Fibroblast of skin of left quadriceps (primary cell): ENCODE results near the gene STOM.

Source experiments
- DNase-seq, 2 experiments: peaks; one replicate each; pipeline ENCODE4 v3.0.0-alpha.2; 2013; ENCODE audit warnings: low read depth in 2 of 2

Gene STOM

DNA sequence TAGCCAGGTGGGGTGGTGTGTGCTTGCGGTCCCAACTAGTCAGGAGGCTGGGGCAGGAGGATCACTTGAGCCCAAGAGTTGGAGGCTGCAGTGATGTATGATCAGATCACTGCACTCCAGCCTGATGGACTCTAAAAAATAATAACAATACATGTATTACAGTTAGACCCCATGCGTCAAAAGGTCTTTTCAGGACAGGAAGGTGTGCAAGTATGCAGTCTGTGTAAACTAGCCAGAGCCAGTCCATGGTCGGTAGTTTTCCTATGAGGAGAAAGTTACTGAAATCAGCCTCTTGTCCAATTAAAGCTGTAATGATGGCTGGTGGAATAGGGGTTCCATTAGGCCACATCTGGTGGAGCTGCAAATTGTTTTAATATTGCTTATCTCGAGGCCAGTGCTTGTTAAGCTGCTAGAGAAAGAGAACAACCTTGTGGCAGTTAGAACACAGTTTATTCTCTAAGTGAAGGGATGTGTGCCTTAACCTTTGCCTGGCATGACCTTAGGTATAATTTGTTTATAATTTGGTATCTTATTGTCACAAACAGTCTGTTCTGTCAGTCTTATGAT is 1.5 kb upstream of the STOM start:
- no peak for DNase-seq

DNA sequence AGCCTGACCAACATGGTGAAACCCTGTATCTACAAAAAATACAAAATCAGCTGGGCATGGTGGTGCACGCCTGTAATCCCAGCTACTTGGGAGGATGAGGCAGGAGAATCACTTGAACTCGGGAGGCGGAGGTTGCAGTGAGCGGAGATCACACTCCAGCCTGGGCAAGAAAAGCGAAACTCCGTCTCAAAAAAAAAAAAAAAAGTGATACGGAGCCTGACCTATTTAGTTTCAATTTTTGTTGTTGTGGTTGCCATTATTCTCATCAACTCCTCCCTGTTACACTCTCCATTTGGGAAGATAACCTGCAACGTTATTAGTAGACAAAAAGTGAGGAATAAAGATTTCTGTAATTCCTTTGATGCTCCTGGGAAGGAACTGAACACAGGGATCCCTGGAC is 1.3 kb downstream of the STOM start:
- DNase-seq, result no peak

DNA sequence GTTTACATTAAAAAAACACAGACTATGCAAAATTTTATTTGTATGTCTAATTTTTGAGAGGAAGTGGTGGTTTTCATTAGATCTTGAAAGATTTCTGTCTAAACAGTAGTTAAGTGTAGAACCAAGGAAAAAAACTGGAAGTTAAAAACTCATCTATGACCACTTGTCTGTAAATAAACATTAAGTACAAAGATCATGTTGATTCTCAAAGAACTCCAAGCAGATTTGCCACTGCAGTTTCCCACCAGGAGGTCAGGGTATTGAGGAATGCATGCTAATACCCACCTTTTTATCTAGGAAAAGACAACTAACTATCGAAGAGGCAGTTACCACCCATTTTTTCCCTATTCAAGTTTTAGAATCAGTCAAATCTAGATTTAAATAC is 1.9 kb downstream of the STOM start:
- no peak for DNase-seq

DNA sequence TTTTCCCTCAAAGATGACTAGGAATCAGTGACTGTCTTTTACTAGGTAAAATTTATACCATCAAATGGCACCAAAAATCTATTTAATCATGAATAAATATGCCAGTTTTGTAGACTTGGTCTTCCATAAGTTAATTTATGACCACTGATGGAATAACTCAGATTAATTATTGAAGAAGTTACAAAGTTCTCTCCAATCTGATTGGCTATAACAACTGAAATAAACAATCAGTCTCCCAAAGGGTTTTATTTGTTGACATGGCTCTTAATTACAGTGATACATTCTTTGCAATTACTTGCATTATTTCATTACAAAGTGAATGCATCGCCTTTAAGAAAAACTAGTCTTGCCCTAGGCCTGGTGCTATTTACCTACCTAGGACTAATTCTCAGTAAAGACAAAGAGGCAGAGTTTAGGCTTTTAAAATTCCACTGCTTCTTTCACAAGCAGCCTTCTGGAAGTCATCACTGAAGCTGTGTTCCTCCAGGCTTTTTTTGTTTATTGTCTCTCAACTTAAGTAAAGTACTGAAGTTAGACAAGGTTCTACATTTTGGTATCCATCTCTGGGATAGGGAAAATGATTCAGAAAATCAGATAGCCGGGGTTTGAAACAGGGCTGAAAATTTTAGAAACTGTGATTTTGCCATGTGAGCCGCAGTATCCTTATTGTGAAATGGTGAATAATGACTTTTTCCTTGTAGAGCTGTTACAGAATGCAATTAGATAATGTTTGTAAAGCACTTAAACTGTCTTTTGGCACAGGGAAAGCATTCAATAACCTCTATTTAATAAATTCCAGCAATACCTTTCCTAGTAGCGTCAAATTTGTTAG is 2.5 kb downstream of the STOM start:
- DNase-seq, result peak in 1 of 2 experiments; percentile 41

DNA sequence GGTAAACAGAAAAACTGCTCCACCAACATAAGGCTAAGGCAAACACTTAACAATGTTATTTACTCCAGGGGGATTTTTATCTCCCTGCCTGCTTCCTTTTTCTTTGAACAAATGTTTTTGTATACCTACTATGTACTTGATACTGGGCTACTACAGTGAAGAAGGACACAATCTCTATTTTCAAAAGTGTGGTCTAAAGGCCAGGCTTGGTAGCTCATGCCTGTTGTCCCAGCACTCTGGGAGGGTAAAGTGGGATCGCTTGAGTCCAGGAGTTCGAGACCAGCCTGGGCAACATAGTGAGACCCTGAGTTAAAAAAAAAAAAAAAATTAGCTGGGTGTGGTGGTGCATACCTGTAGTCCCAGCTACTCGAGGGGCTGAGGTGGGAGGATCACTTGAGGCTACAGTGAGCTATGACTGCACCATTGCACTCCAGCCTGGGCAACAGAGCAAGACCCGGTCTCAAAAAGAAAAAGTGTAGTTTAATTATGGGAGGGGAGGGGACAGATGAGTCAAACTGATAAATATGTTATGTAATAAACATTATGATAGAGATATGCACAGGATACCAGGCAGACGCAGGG is 3.3 kb downstream of the STOM start:
- no peak for DNase-seq

DNA sequence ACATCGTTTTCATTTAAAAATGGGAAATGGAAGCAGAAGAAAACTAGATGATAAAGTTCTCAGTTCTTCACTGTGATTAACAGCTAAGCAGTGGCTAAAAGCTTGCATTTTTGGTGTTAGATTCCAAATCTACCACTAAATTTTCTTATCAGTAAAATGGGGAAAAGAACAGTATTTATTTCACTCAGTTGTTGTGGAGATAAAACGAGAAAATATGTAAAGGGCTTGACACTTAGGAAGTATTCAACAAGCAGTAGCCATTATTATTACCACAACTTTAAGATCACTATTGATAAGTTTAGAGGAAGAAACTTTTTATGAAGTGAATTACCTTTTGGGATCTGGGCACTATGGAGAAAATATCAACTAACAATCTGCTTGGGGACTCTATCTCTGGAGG is 4.5 kb downstream of the STOM start:
- no peak for DNase-seq

DNA sequence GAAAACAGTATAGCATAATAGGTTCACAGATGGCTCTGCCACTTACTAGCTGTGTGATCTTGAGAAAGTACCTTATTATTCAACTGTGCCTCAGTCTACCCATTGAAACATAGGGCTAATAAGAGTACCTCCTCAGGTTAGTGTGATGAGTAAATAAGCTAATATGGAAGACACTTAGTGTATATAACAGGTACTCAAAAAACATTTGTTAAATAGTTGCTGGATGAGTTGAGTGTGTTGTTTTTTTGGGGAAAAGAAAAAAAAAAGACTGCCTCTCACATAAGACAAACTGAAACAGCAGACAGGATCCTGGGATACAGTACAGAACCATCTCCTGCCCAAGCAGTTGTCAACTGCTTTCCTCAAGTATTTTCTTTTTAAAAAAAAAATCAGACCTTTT is 5.2 kb downstream of the STOM start:
- DNase-seq, result no peak

- no peak for DNase-seq
Measured at GRCh38 chr9:121364077-121364476, 6.0 kb downstream of the STOM start.

- no peak for DNase-seq
Measured at GRCh38 chr9:121363622-121363961, 6.5 kb downstream of the STOM start.

DNA sequence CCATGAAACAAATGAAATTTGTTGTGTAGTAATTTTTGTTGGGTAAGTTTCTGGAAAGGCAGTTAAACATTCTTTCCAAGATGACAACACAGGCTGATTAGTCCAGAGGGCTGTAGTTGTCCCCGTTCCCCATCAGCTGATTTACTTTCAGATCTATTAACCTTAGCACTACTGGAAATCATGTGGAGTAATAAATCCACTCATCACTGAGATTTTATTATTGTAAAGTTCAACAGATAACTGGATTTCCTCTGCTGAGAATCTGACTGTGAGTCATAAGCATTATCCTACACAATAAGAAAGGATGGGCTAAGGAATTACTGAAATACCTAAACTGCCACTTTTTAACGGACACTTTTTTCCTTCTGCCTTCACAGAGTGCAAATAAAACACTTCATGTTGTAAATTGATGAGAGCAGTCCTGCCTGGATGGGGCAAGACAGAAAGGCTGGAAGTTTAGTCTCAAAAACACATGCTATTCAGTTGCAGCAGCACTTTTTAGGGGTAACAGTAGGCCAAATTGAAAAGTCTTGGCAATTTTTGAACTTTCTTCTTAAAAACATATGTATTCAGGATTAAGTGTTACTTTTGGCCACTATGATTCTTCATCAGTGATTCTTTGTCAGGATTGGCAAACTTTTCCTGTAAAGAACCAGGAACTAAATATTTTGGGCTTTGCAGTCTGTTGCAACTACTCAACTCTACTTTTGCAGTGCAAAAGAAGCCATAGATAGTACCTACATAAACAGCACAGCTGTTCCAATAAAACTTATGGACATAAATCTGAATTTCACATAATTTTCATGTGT is 7.0 kb downstream of the STOM start:
- peak; percentile 96 for DNase-seq

GRCh38 chr9:121360601-121361374 is 9.3 kb downstream of the STOM start:
- peak; percentile 73 to 78 for DNase-seq

DNA sequence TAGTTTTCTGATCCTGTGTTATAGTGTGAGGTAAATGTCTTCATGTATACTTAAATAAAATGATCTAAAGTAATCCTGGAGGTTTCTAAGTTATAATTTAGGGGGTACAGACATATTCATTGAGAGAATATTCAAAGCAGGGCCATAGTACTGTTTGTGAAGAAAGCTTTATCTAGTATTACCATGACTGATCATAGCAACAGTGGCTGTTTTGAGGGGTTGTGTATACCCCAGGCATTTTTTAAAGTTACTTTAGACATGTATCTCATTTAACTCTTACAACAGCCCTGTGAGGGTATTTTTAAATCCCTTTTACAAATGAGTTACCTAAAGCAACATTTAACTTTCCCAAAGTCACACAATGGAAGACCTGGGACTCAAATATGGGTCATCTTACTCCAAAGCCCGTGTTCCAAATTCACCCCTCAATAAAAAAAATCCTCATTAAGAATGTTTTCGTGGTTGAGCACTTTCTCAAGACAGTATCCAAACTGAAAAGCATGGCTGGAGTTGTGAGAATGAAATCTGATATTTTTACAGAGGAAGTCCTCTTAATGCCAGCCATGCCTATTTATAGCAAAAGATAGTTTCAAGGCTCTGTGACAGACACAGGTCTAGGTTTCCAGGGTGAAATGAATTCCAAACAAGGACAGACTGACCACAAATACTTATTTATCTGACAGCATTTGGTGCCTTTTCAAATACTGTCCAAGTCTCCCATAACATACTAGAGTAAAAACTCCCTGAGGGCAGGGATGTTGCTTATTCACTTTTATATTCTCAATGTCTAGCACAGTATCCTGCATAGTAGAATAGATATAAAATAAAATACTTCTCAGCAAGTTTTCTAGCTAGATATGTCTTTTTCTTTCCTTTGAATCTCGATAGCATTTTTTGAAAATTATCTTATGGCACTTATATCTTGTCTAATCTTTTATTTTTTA is 10.4 kb downstream of the STOM start:
- DNase-seq, result no peak

DNA sequence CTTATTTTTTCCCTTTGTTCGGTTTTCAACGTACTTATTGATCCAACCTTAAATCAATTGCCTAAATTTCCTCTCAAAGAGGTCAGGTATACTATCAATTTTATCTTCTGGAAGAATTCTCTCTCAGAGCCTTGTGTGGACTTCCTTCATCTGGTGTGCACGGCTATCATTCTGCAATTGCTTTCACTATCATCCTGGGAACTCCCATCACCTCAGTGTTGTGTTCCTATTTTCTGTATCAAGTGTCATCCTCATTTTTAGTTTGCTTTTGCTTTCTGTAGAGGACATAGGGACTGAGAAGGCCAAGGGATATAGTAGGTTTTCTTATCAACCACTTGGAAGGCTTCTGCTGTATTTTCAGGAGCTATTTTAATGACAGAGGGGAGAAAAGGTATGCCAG is 11.3 kb downstream of the STOM start:
- no peak for DNase-seq

DNA sequence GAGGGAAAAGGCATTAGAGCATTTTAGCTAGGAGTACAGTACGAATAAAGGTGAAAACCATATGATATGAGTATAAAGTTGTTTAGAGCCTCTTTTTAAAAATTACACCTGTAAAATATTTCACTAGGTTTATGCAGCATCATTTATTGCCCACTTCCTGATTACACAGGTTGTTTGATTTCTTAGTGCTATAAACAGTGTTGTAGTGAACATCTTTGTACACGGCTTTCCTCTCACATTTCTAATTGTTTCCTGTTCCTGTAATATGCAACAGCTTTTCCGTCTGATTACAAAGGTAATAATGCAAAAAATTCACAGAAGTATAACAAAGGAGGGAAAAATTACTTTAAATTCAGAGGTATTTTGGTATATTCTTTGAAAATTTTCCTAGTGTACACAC is 13.0 kb downstream of the STOM start:
- DNase-seq, result no peak

GRCh38 chr9:121354762-121355161 is 15.3 kb downstream of the STOM start:
- no peak for DNase-seq

DNA sequence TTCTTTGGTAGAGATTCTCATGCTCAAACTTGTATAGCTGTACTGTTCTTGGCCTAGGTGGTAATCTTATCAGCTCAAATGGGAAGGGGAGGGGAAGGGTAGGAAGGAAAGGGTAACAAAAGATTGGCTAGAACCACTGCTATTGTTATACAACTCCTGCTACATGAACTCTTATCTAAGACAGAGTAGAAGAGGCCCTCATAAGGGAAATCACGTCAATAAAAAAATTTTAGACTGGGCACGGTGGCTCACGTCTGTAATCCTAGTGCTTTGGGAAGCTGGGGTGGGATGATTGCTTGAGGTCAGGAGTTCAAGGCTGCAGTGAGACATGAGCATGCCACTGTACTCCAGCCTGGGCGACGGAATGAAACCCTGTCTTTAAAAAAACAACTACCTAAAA is 15.9 kb downstream of the STOM start:
- no peak for DNase-seq

- no peak for DNase-seq
Measured at GRCh38 chr9:121353241-121354061, 16.6 kb downstream of the STOM start.

- DNase-seq, result peak; percentile 88 to 89
Measured at GRCh38 chr9:121350993-121351561, 19.0 kb downstream of the STOM start.

DNA sequence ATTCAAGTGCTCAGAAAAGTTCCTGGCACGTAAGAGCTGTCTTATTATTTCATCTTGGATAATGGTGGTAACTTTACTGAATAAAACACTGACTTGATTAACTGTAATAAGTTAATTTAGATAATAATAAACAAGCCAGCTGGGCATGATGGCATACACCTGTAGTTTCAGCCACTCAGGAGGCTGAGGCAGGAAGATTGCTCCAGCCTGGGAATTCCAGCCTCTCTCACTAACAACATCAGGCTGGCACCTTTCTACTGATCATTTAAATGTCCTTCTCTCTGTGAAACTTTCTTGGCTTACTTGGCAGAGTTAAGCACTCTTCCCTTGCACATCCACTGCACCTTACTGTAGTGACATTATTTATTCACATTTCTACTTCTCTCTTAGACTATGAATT is 20.0 kb downstream of the STOM start:
- DNase-seq, result no peak
